ENCODE data around the gene TEX10.

DNA sequence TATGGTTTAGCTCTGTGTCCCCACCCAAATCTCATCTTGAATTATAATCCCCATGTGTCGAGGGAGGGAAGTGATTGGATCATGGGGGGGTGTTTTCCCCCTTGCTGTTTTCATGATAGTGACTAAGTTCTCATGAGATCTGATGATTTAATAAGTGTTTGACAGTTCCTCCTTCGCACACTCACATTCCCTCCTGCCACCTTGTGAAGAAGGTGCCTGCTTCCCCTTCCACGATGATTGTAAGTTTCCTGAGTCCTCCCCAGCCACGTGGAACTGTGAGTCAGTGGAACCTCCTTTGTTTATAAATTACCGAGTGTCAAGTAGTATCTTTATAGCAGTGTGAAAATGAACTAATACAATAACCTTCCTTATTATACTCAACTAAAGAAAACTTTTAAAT is 24.3 kb upstream of the TEX10 start:
- TF ChIP-seq, protein P1, sequence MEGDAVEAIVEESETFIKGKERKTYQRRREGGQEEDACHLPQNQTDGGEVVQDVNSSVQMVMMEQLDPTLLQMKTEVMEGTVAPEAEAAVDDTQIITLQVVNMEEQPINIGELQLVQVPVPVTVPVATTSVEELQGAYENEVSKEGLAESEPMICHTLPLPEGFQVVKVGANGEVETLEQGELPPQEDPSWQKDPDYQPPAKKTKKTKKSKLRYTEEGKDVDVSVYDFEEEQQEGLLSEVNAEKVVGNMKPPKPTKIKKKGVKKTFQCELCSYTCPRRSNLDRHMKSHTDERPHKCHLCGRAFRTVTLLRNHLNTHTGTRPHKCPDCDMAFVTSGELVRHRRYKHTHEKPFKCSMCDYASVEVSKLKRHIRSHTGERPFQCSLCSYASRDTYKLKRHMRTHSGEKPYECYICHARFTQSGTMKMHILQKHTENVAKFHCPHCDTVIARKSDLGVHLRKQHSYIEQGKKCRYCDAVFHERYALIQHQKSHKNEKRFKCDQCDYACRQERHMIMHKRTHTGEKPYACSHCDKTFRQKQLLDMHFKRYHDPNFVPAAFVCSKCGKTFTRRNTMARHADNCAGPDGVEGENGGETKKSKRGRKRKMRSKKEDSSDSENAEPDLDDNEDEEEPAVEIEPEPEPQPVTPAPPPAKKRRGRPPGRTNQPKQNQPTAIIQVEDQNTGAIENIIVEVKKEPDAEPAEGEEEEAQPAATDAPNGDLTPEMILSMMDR (IDR thresholded peaks at IDR 0.05; ENCODE audit: poor library complexity, severe bottlenecking), result no peak
- no peak for TF ChIP-seq EZH2 (IDR thresholded peaks at IDR 0.05; ENCODE audit: borderline replicate concordance, insufficient read depth, low read length, poor library complexity, severe bottlenecking)
